ENCODE measurements around the gene MAGED1.
"Not testable (repeated sequence)": the region's sequence is repeated elsewhere in the genome, so short reads cannot be mapped to it uniquely, and the experiment has no call there.

MAGED1 gene

DNA sequence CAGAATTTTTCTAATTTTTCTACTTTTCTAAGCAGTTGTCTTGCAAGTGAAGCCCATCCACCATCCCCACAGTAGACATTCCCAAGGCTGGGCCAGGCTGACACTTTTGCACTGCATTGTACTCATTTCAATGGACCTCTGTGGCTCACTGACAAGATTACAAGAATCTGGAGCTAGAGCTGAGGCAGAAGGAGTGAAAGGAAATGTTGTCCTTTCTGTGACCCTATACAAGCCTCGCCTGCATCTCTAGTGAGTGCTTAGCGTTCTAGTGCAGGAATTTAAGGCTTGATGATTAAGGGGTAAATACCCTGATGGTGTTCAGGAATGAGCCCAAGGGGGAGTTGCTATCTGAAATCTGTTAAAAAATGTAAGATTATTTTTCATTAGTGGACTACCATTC is 6.3 kb downstream of the MAGED1 start:
- DNase-seq = no peak

DNA sequence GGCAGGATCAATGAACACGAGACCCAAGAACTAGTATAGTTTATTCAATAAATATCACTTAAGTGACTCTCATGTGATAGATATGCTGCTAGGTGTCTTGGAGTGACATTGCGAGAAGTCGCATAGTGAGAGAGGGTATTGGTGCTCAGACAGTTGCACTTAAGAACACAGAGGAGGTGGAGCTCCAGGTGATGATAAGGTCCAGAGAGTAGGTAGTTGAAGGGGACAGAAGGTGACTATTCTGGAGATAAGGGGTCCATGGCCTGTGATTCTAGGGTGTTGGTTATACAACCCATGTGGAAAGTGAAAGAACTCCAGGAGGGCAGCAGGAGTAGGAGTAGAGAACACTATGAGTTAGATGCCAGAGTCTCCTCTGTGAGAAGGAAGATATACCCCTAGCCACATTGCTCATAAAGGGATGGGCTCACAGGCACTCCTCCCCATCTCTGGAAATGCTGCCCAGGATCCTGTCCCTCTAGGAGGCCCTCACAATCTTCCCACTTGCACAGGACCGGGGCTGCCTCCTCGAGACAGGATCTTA is 9.2 kb downstream of the MAGED1 start:
- DNase-seq = no peak

DNA sequence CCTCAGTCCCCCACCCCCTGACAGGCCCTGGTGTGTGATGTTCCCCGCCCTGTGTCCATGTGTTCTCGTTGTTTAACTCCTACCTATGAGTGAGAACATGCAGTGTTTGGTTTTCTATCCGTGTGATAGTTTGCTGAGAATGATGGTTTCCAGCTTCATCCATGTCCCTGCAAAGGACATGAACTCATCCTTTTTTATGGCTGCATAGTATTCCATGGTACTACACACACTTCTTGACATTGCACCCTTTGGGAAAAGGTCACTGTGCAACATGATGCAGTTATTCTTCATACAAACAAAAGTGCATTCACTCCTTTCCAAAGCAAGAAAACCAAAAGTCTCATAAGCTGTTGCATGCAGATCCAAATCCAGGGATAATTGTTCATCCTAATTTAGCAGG is 11.7 kb downstream of the MAGED1 start:
- DNase-seq = not testable (repeated sequence)

DNA sequence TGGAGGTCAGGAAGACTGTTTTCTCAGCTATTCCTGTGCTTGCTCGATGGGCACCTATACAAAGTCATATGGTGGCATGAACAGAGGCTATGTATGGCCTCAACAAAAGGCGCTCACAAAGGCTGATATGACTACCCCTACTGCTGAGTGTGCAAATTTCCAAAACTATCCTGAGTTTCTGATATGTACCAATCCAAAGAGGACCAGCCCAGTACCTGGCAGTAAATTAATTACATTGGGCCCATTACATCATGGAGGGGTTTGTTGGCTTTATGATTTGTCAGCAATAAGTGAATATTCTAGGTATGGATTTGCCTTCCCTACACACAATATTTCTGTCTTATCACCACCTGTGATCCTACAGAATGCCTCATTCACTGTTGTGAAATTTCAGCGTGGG is 12.3 kb downstream of the MAGED1 start:
- DNase-seq = no peak

DNA sequence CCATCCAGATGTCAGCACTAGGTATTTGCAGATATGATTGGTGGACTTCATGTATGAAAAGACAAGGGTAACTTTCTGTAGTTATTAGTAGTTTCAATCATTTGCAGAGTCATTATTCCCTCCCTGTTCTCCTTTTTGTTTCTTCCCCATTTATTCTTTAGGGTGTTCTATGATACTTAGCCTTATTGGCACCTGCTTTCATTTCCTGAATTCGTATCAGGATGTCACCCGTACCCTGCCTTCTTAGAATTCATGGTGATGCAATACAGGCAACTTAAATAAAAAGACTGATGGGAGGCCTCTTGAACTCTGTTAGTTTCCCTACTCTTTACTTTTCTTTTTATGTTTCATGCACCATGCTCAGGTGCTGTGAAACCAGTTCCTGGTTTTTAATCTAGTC is 24.2 kb downstream of the MAGED1 start:
- no peak for DNase-seq

DNA sequence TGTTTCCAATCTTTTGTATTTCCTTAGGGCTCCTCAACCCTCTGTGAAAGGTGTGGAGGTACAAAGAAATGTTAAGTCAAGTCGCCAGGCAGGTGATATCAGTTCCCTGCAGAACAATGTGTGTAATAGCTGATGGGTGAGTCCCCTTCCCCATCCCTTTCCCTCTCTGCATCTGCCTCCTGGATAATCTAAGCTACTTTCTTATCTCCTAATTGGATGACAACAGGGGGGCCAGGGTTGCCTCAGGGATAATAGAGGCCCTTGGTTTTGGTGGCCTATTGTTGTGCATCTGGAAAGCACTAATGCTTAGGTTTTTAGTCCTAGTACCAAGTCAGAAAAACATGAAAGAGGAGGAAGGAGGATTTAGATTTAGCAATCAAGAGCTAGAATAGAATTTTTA is 29.1 kb downstream of the MAGED1 start:
- DNase-seq = no peak

DNA sequence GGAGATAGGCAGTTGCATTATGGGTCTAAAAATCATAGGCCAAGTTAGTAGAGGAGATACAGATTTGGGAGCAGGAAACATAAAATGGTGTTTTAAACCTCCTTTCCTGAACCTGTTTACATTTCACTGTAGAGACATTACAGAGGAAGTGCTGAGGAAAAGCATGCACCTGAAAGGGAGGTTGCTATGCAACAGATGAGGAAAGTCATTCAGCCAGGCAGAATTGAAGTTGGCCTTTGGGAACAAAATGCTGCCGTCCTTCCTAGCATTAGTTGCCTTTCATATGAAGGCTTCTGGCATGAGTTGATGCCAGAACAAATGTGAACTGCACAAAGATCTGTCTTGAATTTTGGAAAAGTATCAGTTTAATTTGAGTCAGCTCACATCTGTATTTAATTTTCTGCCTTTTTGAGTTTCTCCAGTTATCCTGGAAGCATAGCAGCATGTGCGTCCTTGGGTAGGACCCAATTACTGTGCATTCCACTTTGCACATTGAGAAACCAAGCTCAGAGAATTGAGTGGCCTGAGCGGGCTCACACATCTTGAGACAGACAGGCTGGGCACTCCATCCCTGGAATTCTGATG is 38.2 kb downstream of the MAGED1 start:
- no peak for DNase-seq
